ENCODE measurements around the gene ZNRF3.

DNA sequence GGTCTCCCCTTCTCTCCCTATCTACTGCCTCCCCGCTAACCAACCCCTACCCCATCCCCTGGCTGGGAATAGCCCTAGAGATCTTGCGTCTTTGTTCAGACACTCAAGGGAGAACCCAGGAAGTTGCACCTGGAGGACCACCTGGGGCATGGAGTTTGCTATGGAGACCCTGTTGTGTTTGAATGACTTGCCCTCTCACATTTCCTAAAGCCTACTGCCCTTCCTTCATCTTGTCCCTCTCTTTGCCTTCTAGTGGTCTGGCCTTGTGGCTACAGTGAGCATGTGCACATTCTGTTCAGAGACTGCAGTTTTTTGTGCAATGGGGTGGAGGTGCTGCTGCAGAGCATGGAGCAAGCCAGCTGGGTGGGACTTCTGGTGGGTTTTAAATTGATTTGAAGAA lies 42.5 kb downstream of the ZNRF3 start:
- TF ChIP-seq CTCF (IDR thresholded peaks at IDR 0.05): no peak
- TF ChIP-seq EZH2 (IDR thresholded peaks at IDR 0.05): no peak
- no peak for TF ChIP-seq EZH2phosphoT487 (IDR thresholded peaks at IDR 0.05)
